ENCODE data around the gene HK1.

Gene HK1

DNA sequence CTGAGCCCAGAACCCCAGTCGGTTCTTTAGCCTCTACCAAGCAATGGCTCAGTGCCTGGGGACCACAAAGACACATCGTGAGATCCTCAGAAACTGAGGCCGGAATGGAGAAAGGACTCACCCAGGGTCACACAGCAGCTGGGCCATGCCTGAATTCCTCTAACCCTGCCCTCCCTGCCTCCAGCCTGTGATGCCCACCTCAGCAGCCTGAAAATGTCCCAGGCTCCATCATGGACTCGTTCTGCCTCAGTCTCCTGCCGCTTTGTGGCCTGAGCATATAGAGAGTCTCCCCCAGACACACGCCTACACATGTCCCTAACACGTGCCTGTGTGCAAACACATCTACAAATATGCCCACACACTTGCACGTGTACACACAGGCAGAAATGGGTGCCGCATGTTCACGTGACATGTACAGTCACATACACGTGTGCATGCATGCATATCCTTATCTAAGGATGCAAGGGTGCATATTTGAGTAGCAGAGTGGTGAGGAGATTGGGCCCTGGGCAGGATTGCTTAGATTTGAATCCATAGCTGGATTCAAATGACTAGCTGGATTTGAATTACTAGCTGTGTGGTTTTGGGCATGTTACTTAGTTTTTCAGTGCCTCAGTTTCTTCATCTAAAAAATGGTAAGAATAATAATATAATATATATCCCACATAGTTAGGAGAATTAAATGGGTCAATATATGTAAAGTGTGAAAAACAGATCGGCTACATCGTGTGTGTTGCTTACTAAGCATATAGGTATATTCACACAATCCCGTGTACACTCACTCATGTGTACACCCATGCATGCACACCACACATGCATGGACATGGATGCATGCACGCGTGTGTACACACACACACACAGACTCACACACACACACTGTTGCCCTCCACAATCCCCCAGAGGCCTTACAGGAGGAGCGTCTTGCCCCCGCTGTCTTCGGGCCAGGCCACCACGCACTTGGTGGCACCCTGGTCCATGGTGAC, 136.0 kb downstream of the HK1 start:
- Histone ChIP-seq H3K23ac (ENCODE audit: low read length) (no peak overlapping the region), H2BK12ac (ENCODE audit: low read length) (no peak overlapping the region), H3K18ac (ENCODE audit: low read length) (no peak overlapping the region), H2BK5ac (ENCODE audit: low read depth, low read length, poor library complexity) (no peak overlapping the region), H3K9ac (ENCODE audit: low read length) (no peak overlapping the region), H2BK120ac (ENCODE audit: insufficient read depth, low read length, poor library complexity) (no peak overlapping the region), H3K36me3 (ENCODE audit: control insufficient read depth in 1 of 2, insufficient read depth in 2 of 2, low read length in 2 of 2) (no peaks in the 10 kb centered on the region), H3K27me3 (ENCODE audit: insufficient read depth, low read length) (no peaks in the 10 kb centered on the region), H4K91ac (ENCODE audit: low read depth, low read length) (no peak overlapping the region), H4K8ac (ENCODE audit: low read depth, low read length) (no peak overlapping the region), H3K4me3 (ENCODE audit: low read depth, low read length) (no peak overlapping the region), H3K4me2 (ENCODE audit: low read length) (no peak overlapping the region), H2AK5ac (ENCODE audit: low read length) (peak overlapping the region; percentile 1), H3K79me1 (ENCODE audit: low read length) (peaks cover 8% of the 10 kb centered on the region), H3K27ac (ENCODE audit: low read depth, low read length) (no peak overlapping the region), H3K4ac (ENCODE audit: low read depth, low read length) (no peak overlapping the region), H3K79me2 (ENCODE audit: control insufficient read depth, insufficient read depth, low read length, poor library complexity) (no peaks in the 10 kb centered on the region), H3K9me3 (ENCODE audit: insufficient read depth, low read depth, low read length) (peaks cover 7% of the 10 kb centered on the region), H4K12ac (ENCODE audit: low read depth, low read length) (no peak overlapping the region), H2AFZ (ENCODE audit: insufficient read depth, low read length, poor library complexity) (no peak overlapping the region), H3K4me1 (ENCODE audit: control insufficient read depth in 1 of 2, insufficient read depth in 2 of 2, low read length in 2 of 2) (peaks cover 11 to 15% of the 10 kb centered on the region in 2 experiments), H3K14ac (ENCODE audit: low read length) (no peak overlapping the region)
- WGBS (ENCODE audit: extremely low coverage, insufficient coverage, insufficient read length), result no CpG with 5 or more reads among the region's 20 CpGs
- DNase-seq, result no peak

DNA sequence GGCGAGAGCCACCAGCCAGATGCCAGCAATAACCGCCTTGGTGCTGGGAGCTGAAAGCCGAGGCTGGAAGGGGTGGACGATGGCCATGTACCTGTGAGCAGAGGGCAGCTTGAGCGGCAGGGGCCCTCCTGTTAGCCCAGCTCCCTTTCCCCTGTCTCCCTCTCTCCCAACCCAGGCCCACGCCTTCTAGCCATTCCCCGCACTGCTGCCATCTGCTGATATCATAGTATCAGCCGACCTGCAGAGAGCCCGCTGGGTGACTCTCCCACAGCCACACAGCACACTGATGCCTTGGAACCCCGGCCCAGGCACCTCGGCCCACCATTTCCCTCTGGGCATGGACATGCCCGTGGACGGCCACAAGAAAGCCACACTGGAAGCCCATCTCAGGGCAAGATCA, 136.8 kb downstream of the HK1 start:
- Histone ChIP-seq H3K9me3 (ENCODE audit: insufficient read depth, low read depth, low read length) (peaks cover 7% of the 10 kb centered on the region), H2AFZ (ENCODE audit: insufficient read depth, low read length, poor library complexity) (no peak overlapping the region)
- no CpG with 5 or more reads among the region's 13 CpGs for WGBS (ENCODE audit: extremely low coverage, insufficient coverage, insufficient read length)

DNA sequence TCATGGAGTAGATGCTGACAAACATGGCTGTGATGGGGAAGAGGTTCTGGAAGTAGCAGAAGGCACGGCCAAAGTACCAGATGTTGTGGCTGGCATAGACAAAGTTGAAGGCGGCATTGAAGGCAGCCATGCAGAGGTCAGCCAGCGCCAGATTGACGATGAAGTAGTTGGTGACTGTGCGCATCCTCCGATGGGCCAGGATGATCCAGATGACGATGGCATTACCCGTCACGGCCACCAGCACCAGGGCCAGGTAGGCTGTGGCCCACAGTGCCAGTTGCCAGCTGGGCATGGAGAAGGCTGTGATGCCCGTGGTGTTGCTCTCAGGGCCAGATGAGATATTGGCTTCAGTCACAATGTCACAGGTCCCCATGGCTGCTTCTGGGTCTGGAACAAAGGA, 137.7 kb downstream of the HK1 start:
- no peak overlapping the region for H3K14ac ChIP-seq (ENCODE audit: low read length)
- no peak overlapping the region for H3K4me3 ChIP-seq (ENCODE audit: low read depth, low read length)
- no peak overlapping the region for H3K4me2 ChIP-seq (ENCODE audit: low read length)
- H3K27ac ChIP-seq (ENCODE audit: low read depth, low read length), result no peak overlapping the region
- no peak overlapping the region for H3K4ac ChIP-seq (ENCODE audit: low read depth, low read length)
- H3K9me3 ChIP-seq (ENCODE audit: insufficient read depth, low read depth, low read length), result peaks cover 7% of the 10 kb centered on the region
- H2BK12ac ChIP-seq (ENCODE audit: low read length), result no peak overlapping the region
- DNase-seq, result no peak
- no peak overlapping the region for H2AK5ac ChIP-seq (ENCODE audit: low read length)
- no peak overlapping the region for H2AFZ ChIP-seq (ENCODE audit: insufficient read depth, low read length, poor library complexity)
- H3K36me3 ChIP-seq (ENCODE audit: control insufficient read depth in 1 of 2, insufficient read depth in 2 of 2, low read length in 2 of 2), result no peaks in the 10 kb centered on the region
- H2BK5ac ChIP-seq (ENCODE audit: low read depth, low read length, poor library complexity), result no peak overlapping the region
- no peak overlapping the region for H4K12ac ChIP-seq (ENCODE audit: low read depth, low read length)
- H4K8ac ChIP-seq (ENCODE audit: low read depth, low read length), result no peak overlapping the region
- H3K9ac ChIP-seq (ENCODE audit: low read length), result no peak overlapping the region
- no peak overlapping the region for H3K23ac ChIP-seq (ENCODE audit: low read length)
- H4K91ac ChIP-seq (ENCODE audit: low read depth, low read length), result no peak overlapping the region
- H2BK120ac ChIP-seq (ENCODE audit: insufficient read depth, low read length, poor library complexity), result no peak overlapping the region
- no peaks in the 10 kb centered on the region for H3K27me3 ChIP-seq (ENCODE audit: insufficient read depth, low read length)
- H3K79me1 ChIP-seq (ENCODE audit: low read length), result peaks cover 5% of the 10 kb centered on the region
- H3K4me1 ChIP-seq (ENCODE audit: control insufficient read depth in 1 of 2, insufficient read depth in 2 of 2, low read length in 2 of 2), result peaks cover 7 to 8% of the 10 kb centered on the region in 2 experiments
- H3K18ac ChIP-seq (ENCODE audit: low read length), result no peak overlapping the region
- no peaks in the 10 kb centered on the region for H3K79me2 ChIP-seq (ENCODE audit: control insufficient read depth, insufficient read depth, low read length, poor library complexity)
- no CpG with 5 or more reads among the region's 10 CpGs for WGBS (ENCODE audit: extremely low coverage, insufficient coverage, insufficient read length)

More for the DNA sequence above, 136.8 kb downstream of the HK1 start:
- Histone ChIP-seq H3K9ac (ENCODE audit: low read length) (no peak overlapping the region), H3K4me1 (ENCODE audit: control insufficient read depth in 1 of 2, insufficient read depth in 2 of 2, low read length in 2 of 2) (peaks cover 11 to 15% of the 10 kb centered on the region in 2 experiments), H3K27ac (ENCODE audit: low read depth, low read length) (no peak overlapping the region), H3K79me1 (ENCODE audit: low read length) (peaks cover 8% of the 10 kb centered on the region), H3K14ac (ENCODE audit: low read length) (no peak overlapping the region), H4K91ac (ENCODE audit: low read depth, low read length) (no peak overlapping the region), H2AK5ac (ENCODE audit: low read length) (peak overlapping the region; percentile 1), H3K4me3 (ENCODE audit: low read depth, low read length) (no peak overlapping the region), H2BK12ac (ENCODE audit: low read length) (no peak overlapping the region), H4K8ac (ENCODE audit: low read depth, low read length) (no peak overlapping the region), H2BK120ac (ENCODE audit: insufficient read depth, low read length, poor library complexity) (no peak overlapping the region), H4K12ac (ENCODE audit: low read depth, low read length) (no peak overlapping the region), H3K23ac (ENCODE audit: low read length) (no peak overlapping the region), H2BK5ac (ENCODE audit: low read depth, low read length, poor library complexity) (no peak overlapping the region), H3K36me3 (ENCODE audit: control insufficient read depth in 1 of 2, insufficient read depth in 2 of 2, low read length in 2 of 2) (no peaks in the 10 kb centered on the region), H3K18ac (ENCODE audit: low read length) (no peak overlapping the region), H3K4me2 (ENCODE audit: low read length) (no peak overlapping the region), H3K4ac (ENCODE audit: low read depth, low read length) (no peak overlapping the region), H3K79me2 (ENCODE audit: control insufficient read depth, insufficient read depth, low read length, poor library complexity) (no peaks in the 10 kb centered on the region), H3K27me3 (ENCODE audit: insufficient read depth, low read length) (no peaks in the 10 kb centered on the region)
- no peak for DNase-seq

DNA sequence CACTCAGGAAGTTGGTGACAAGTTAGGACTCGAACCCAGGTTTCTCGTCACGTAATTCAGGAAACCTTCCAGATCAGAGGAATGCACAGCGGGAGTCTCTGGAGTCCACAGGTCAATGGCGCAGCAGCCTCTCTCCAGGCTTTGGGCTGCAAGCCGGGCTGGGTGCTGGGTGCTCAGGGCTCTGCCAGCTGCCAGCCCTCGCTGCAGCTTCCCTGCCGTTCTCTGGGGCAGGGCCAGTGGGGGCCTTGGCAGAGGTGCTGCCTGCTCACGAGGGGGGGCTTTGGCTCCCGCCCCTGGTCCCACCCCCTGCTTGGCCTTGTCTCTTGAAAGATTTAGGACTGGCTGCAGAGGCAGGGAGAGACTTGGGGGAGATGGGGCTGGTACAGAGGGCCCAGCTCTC, 138.4 kb downstream of the HK1 start, which contains the start of gene TACR2:
TSS of gene TACR2 (minus strand) at position 224 of the 400 bp plus-strand sequence. CDS start 595 bp downstream, outside the sequence.
- H4K91ac ChIP-seq (ENCODE audit: low read depth, low read length), result no peak within 1 kb of the TSS
- peak within 1 kb of the TSS; percentile 11 for H3K4me3 ChIP-seq (ENCODE audit: low read depth, low read length)
- H2AK5ac ChIP-seq (ENCODE audit: low read length), result no peak within 1 kb of the TSS
- no peaks in the 10 kb centered on the region for H3K79me2 ChIP-seq (ENCODE audit: control insufficient read depth, insufficient read depth, low read length, poor library complexity)
- H3K14ac ChIP-seq (ENCODE audit: low read length), result no peak within 1 kb of the TSS
- H3K18ac ChIP-seq (ENCODE audit: low read length), result no peak within 1 kb of the TSS
- H4K12ac ChIP-seq (ENCODE audit: low read depth, low read length), result no peak within 1 kb of the TSS
- no peak within 1 kb of the TSS for H2BK5ac ChIP-seq (ENCODE audit: low read depth, low read length, poor library complexity)
- H3K27me3 ChIP-seq (ENCODE audit: insufficient read depth, low read length), result no peaks in the 10 kb centered on the region
- no peak for DNase-seq
- H2BK12ac ChIP-seq (ENCODE audit: low read length), result no peak within 1 kb of the TSS
- no peak within 1 kb of the TSS for H3K4me2 ChIP-seq (ENCODE audit: low read length)
- H3K79me1 ChIP-seq (ENCODE audit: low read length), result peaks cover 3% of the 10 kb centered on the region
- no peaks in the 10 kb centered on the region for H3K36me3 ChIP-seq (ENCODE audit: control insufficient read depth in 1 of 2, insufficient read depth in 2 of 2, low read length in 2 of 2)
- H2AFZ ChIP-seq (ENCODE audit: insufficient read depth, low read length, poor library complexity), result no peak within 1 kb of the TSS
- H3K23ac ChIP-seq (ENCODE audit: low read length), result no peak within 1 kb of the TSS
- no peak within 1 kb of the TSS for H3K9ac ChIP-seq (ENCODE audit: low read length)
- no peak within 1 kb of the TSS for H2BK120ac ChIP-seq (ENCODE audit: insufficient read depth, low read length, poor library complexity)
- H3K9me3 ChIP-seq (ENCODE audit: insufficient read depth, low read depth, low read length), result peaks cover 9% of the 10 kb centered on the region
- H3K27ac ChIP-seq (ENCODE audit: low read depth, low read length), result no peak within 1 kb of the TSS
- no peak within 1 kb of the TSS for H3K4ac ChIP-seq (ENCODE audit: low read depth, low read length)
- no CpG with 5 or more reads among the region's 10 CpGs for WGBS (ENCODE audit: extremely low coverage, insufficient coverage, insufficient read length)
- peaks cover 4 to 5% of the 10 kb centered on the region in 2 experiments for H3K4me1 ChIP-seq (ENCODE audit: control insufficient read depth in 1 of 2, insufficient read depth in 2 of 2, low read length in 2 of 2)
- no peak within 1 kb of the TSS for H4K8ac ChIP-seq (ENCODE audit: low read depth, low read length)
